Left renal cortex interstitium (tissue), 4 donors: ENCODE measurements around the gene EPHB4. TPM values are rescaled to one million over a fixed set of nuclear protein-coding genes. Genes with fewer than 3 reads are reported as not detected.
"Not testable (repeated sequence)": the region's sequence is repeated elsewhere in the genome, so short reads cannot be mapped to it uniquely, and the experiment has no call there.

ENCODE experiments used
- DNase-seq, 4 donors: peaks; one replicate each; pipeline ENCODE4 v3.0.0-alpha.2; 2013; ENCODE audit warnings: low read depth in 4 of 4, low spot score in 2 of 4, missing footprints in 1 of 4
- polyA plus RNA-seq, 4 donors: library from polyadenylated mRNA; unstranded; fragments of 120-200 nt; gene quantifications; one replicate each; pipeline ENCODE4 v1.2.1, GENCODE V29; 2013; ENCODE audit not compliant: insufficient read length in 4 of 4

The EPHB4 gene
- polyA plus RNA-seq, 4 donors, result 83.9 to 98.8 (median 90.8) TPM

DNA sequence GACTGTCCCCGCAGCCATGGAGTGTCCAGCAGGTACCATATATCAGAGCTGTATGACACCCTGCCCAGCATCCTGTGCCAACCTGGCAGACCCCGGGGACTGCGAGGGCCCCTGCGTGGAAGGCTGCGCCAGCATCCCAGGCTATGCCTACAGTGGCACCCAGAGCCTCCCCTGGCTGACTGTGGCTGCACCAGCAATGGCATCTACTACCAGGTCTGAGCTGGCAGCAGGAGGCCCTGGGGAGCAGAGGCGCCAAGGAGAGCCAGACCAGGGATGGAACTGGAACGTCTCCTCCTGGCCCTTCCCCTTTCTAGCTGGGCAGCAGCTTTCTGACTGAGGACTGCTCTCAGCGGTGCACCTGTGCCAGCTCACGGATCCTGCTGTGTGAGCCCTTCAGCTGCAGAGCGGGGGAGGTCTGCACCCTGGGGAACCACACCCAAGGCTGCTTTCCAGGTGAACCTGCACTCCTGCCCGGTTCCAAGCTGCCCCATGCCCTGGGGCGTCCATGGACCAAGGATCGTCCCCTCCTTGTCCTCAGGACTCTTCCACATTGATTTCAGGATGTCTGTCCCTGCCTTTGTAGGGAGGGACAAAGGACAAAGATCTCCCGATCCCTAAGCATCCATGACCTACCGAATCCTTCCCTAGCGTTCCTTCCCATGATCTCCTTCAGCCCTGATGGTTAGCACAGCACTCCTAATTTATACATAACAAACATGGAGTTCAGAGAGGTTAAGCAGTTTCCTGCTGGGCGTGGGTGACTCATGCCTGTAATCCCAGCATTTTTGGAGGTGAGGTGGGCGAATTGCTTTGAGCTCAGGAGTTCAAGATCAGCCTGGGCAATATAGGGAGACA is 33.3 kb downstream of the EPHB4 start:
- DNase-seq, result no peak

- no peak for DNase-seq
Measured at GRCh38 chr7:100791881-100792666, 35.2 kb downstream of the EPHB4 start.

DNA sequence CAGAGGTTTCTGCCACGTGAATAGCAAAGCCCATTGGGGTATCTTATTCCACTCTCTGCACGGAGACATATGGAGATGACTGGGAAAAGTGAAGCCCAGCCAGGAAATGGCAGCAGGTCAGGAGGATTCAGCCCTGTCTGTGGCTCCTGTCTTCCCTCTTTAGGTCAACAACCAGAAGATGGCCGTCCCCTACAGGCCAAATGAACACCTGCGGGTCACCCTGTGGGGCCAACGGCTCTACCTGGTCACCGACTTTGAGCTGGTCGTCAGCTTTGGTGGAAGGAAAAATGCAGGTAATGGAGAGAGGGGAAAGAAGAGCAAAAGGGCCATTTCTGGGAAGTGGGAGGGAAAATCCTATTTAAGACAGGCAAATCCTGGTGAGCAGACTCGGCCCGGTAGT is 38.3 kb downstream of the EPHB4 start:
- no peak for DNase-seq

DNA sequence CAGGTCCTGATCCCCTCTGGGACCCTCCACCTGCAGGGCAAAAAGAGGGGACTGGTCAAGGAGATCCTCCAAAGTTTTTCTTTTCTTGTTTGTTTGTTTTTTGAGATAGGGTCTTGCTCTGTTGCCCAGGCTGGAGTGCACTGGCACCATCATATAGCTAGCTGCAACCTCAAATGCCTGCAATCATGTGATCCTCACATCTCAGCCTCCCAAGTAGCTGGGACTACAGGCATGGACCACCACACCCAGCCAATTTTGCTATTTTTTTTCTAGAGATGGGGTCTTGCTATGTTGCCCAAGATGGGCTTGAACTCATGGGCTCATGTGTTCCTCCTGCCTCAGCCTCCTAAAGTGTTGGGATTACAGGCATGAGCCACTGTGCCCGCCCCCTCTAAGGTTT is 41.0 kb downstream of the EPHB4 start:
- no peak for DNase-seq

DNA sequence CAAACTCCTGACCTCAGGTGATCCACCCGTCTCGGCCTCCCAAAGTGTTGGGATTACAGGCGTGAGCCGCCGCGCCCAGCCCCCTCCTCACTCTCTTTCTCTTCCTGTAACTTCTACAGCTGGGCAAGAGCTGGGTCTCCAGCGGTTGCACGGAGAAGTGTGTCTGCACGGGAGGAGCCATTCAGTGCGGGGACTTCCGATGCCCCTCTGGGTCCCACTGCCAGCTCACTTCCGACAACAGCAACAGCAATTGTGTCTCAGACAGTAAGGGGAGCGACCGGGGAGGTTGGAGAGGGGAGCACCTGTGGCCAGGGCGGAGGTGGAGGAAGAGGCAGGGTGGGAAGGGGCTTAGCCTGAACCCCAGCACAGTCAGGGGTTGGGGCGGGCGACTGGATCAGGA is 41.4 kb downstream of the EPHB4 start:
- no peak for DNase-seq

DNA sequence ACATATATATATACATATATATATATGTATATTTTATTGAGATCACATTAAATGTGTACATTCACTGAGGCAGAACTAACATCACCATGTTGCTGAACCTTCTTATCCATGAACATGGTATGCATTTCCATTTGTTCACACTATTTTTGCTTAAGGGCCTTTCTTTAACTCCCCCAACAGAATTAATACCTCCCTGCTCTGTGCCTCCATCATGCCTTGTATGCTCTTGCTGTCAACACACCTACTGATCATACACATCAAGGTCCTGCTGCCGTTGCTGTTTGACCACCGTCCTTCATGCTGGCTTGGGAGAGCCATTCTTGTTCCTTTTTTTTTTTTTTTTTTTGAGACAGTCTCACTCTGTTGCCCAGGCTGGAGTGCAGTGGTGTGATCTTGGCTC is 43.5 kb downstream of the EPHB4 start:
- no peak for DNase-seq

- DNase-seq, result no peak
Measured at GRCh38 chr7:100781255-100781654, 46.1 kb downstream of the EPHB4 start.

- no peak for DNase-seq
Measured at GRCh38 chr7:100779359-100779758, 48.0 kb downstream of the EPHB4 start.

- DNase-seq, result no peak
Measured at GRCh38 chr7:100778061-100778621, 49.2 kb downstream of the EPHB4 start.

GRCh38 chr7:100773491-100773890 is 53.8 kb downstream of the EPHB4 start:
- no peak for DNase-seq

DNA sequence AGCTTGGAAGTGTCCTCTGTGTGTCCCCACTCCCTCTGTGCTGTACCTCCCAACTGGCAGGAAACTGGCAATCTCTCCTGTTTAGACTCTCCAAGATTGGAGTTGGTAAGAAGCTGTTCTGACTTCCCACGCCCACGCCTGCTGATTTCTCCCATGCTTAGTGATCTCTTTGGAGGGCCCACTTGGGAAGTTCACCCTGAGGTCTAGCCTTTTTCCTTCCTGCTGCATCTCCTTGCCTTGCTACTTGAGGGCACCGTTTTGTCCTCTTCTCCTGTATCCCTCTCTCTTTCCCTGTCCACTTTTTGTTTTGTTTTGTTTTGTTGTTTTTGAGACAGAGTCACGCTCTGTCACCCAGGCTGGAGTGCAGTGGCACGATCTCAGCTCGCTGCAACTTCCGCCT is 58.5 kb downstream of the EPHB4 start:
- no peak for DNase-seq

GRCh38 chr7:100765250-100765649 is 62.1 kb downstream of the EPHB4 start:
- DNase-seq, result no peak

DNA sequence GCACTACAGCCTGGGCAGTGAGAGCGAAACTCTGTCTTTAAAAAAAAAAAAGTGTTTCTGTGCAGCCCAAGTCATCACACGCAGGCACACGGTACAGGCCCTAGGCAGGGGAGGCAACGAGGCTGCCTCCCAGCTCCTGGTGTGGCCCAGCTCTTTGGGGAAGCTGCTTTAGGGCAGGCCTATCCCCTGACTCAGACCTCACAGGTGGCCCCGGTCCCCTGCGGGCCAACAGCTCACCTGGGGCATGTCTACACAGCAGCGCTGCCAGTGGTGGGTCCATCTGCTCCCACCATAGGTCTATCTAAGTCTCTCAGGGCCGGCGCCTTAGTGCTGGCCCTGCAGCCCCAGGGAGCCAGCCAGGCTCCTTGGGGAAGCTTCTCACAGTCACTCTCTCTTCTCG is 62.5 kb downstream of the EPHB4 start:
- no peak for DNase-seq

DNA sequence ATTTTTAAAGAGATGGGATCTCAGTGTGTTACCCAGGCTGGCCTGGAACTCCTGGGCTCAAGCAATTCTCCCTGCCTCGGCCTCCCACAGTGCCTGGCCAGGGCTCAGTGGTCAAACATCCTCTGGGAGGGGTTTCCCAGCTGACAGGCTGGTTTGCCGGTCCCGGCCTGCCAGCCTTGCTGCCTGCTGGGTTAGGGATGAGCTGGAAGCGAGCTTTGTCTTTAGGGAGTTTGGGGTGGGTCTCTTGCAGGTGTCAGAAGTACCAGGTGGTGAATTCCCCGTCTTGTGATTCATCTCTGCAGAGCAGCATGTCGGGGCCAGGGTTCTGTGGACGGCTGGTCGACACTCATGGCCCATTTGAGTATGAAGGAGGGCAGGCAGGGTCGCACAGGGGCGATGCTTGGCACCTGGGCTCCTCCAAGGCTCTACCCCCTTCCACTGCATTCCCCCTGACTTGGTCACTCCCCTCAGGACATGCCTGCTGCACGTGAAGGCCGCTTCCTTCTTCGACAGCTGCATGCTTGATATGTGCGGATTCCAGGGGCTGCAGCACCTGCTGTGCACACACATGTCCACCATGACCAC is 63.7 kb downstream of the EPHB4 start:
- no peak for DNase-seq

- not testable (repeated sequence) for DNase-seq
Measured at GRCh38 chr7:100762841-100763240, 64.5 kb downstream of the EPHB4 start.

- DNase-seq, result no peak
Measured at GRCh38 chr7:100759357-100760171, 67.8 kb downstream of the EPHB4 start.

GRCh38 chr7:100753750-100754149 is 73.6 kb downstream of the EPHB4 start:
- DNase-seq, result no peak

GRCh38 chr7:100752994-100753393 is 74.3 kb downstream of the EPHB4 start:
- no peak for DNase-seq
